A549 (cell line): ENCODE measurements around the gene RAP1GAP2.

Source experiments
- ZSCAN20 ChIP-seq: fragments of 250-450 bp; sonication (Bioruptor Pico); IDR thresholded peaks from 2 replicates; pipeline ENCODE4 v1.8.0; 2022; ENCODE audit warnings: mild to moderate bottlenecking, moderate library complexity
- TF ChIP-seq, protein P1 (sequence below): fragments of 200-600 bp; sonication (generic); IDR thresholded peaks from 2 replicates; pipeline ENCODE4 v1.6.1; 2016; ENCODE audit warnings: antibody characterized with exemption, mild to moderate bottlenecking, moderate library complexity

GRCh38 chr17:2783310-2784030 lies 12.8 kb upstream of the RAP1GAP2 start:
- TF ChIP-seq, protein P1, sequence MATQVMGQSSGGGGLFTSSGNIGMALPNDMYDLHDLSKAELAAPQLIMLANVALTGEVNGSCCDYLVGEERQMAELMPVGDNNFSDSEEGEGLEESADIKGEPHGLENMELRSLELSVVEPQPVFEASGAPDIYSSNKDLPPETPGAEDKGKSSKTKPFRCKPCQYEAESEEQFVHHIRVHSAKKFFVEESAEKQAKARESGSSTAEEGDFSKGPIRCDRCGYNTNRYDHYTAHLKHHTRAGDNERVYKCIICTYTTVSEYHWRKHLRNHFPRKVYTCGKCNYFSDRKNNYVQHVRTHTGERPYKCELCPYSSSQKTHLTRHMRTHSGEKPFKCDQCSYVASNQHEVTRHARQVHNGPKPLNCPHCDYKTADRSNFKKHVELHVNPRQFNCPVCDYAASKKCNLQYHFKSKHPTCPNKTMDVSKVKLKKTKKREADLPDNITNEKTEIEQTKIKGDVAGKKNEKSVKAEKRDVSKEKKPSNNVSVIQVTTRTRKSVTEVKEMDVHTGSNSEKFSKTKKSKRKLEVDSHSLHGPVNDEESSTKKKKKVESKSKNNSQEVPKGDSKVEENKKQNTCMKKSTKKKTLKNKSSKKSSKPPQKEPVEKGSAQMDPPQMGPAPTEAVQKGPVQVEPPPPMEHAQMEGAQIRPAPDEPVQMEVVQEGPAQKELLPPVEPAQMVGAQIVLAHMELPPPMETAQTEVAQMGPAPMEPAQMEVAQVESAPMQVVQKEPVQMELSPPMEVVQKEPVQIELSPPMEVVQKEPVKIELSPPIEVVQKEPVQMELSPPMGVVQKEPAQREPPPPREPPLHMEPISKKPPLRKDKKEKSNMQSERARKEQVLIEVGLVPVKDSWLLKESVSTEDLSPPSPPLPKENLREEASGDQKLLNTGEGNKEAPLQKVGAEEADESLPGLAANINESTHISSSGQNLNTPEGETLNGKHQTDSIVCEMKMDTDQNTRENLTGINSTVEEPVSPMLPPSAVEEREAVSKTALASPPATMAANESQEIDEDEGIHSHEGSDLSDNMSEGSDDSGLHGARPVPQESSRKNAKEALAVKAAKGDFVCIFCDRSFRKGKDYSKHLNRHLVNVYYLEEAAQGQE = no peak
- no peak for TF ChIP-seq ZSCAN20 (CRISPR knock-in tag)
